Upper lobe of right lung (tissue), 1 donor: ENCODE measurements around the gene CISD2. TPM values are rescaled to one million over a fixed set of nuclear protein-coding genes. Genes with fewer than 3 reads are reported as not detected.
"Not testable (repeated sequence)": the region's sequence is repeated elsewhere in the genome, so short reads cannot be mapped to it uniquely, and the experiment has no call there.

Experiments
- ATAC-seq: fragments of 200-7000 bp; cut with Tn5 transposase; one replicate; pipeline ENCODE4 v1.9.1; 2020; ENCODE audit warnings: mild to moderate bottlenecking, moderate library complexity
- DNase-seq: peaks from one replicate; pipeline ENCODE4 v3.0.0-alpha.2; 2020
- H3K27ac ChIP-seq: fragments of 200-600 bp; one replicate; pipeline ENCODE4 v1.8.0; 2022
- H3K27me3 ChIP-seq: fragments of 200-600 bp; one replicate; pipeline ENCODE4 v1.8.0; 2022; ENCODE audit warnings: mild to moderate bottlenecking
- H3K36me3 ChIP-seq: fragments of 200-600 bp; one replicate; pipeline ENCODE4 v1.8.0; 2022
- H3K4me1 ChIP-seq: fragments of 200-600 bp; one replicate; pipeline ENCODE4 v1.8.0; 2022
- H3K4me3 ChIP-seq: fragments of 200-600 bp; one replicate; pipeline ENCODE4 v1.8.0; 2022; ENCODE audit warnings: mild to moderate bottlenecking
- H3K9me3 ChIP-seq: fragments of 200-600 bp; one replicate; pipeline ENCODE4 v1.8.0; 2022
- intact Hi-C: fragments of 100-400 bp; cut with DNase I; formaldehyde crosslinking; loops from one replicate; pipeline ENCODE4 v1.11.0; 2022
- total RNA-seq: library from RNA; stranded (reverse); fragmentation: NEBNext Ultra II Directional; extraction: Animal tissue kit (Norgen Biotek cat#: 25700); gene quantifications from one replicate; pipeline ENCODE4 v1.2.1, GENCODE V29; 2021
- TF ChIP-seq, protein P1 (sequence below): fragments of 200-600 bp; IDR thresholded peaks from one replicate; pipeline ENCODE4 v1.8.0; 2022; ENCODE audit warnings: antibody characterized with exemption
- donor health status: DM: no; HTN: yes; CAD: no; lungs with severe emphysema.

CISD2 gene
- total RNA-seq, 1 donor from 2014 or later: 24.7 TPM

- Histone ChIP-seq H3K27me3 (no peaks in the 10 kb centered on the region), H3K27ac (no peak overlapping the region), H3K36me3 (no peaks in the 10 kb centered on the region), H3K4me1 (no peaks in the 10 kb centered on the region), H3K4me3 (no peak overlapping the region), H3K9me3 (no peaks in the 10 kb centered on the region)
- DNase-seq (no peak), ATAC-seq (peak; percentile 51)
- intact Hi-C loops: no loop called here
- TF ChIP-seq, protein P1, sequence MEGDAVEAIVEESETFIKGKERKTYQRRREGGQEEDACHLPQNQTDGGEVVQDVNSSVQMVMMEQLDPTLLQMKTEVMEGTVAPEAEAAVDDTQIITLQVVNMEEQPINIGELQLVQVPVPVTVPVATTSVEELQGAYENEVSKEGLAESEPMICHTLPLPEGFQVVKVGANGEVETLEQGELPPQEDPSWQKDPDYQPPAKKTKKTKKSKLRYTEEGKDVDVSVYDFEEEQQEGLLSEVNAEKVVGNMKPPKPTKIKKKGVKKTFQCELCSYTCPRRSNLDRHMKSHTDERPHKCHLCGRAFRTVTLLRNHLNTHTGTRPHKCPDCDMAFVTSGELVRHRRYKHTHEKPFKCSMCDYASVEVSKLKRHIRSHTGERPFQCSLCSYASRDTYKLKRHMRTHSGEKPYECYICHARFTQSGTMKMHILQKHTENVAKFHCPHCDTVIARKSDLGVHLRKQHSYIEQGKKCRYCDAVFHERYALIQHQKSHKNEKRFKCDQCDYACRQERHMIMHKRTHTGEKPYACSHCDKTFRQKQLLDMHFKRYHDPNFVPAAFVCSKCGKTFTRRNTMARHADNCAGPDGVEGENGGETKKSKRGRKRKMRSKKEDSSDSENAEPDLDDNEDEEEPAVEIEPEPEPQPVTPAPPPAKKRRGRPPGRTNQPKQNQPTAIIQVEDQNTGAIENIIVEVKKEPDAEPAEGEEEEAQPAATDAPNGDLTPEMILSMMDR: no peak
Measured at GRCh38 chr4:102860611-102861324, 8.0 kb upstream of the CISD2 start.

DNA sequence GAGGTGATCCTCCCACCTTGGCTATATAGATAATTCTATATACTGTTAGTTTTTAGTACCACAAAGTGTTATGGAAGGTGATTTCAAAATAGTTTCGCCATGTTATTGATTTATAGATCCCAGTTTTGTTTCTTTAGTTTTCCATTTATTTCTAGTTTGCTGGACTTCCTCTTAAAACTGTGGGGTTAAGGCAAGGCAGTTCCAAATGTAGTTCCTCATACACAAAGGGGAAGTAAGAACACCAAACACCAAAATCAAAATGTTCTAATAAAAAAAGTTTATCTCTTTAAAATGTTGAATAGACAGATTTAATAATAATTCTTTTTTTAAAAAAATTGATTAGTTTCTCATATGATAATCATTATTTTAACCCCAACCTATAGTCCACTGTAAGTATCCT is 6.8 kb upstream of the CISD2 start:
- Histone ChIP-seq H3K4me1 (no peaks in the 10 kb centered on the region), H3K27me3 (no peaks in the 10 kb centered on the region), H3K27ac (no peak overlapping the region), H3K9me3 (no peaks in the 10 kb centered on the region), H3K4me3 (no peak overlapping the region), H3K36me3 (no peaks in the 10 kb centered on the region)
- DNase-seq (no peak), ATAC-seq (no peak)
- intact Hi-C loops: no loop called here
- TF ChIP-seq, protein P1: no peak

DNA sequence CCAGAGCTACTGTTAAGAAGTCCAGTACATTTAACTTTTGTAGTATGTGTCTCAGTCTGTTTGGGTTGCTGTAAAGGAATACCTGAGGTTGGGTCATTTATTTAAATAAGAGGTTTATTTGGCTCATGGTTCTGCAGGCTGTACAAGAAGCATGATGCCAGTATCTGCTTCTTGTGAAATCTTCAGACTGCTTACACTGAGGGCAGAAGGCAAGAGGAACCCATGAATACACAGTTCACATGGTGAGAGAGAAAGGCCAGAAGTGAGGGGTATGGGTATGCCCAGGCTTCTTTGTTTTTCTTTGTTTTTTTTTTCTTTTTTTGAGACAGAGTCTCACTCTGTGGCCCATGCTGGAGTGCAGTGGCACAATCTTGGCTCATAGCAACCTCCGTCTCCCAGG is 6.0 kb upstream of the CISD2 start:
- TF ChIP-seq, protein P1: no peak
- H3K36me3 ChIP-seq: no peaks in the 10 kb centered on the region
- peak; percentile 76 for ATAC-seq

GRCh38 chr4:102865327-102865726 is 3.5 kb upstream of the CISD2 start:
- H3K27me3 ChIP-seq, ATAC-seq, intact Hi-C loops: not testable (repeated sequence)

More for the DNA sequence above, 6.0 kb upstream of the CISD2 start:
- Histone ChIP-seq H3K9me3 (no peaks in the 10 kb centered on the region), H3K4me3 (no peak overlapping the region), H3K27ac (no peak overlapping the region), H3K4me1 (no peaks in the 10 kb centered on the region), H3K27me3 (no peaks in the 10 kb centered on the region)
- intact Hi-C loops: no loop called here
- DNase-seq: no peak

DNA sequence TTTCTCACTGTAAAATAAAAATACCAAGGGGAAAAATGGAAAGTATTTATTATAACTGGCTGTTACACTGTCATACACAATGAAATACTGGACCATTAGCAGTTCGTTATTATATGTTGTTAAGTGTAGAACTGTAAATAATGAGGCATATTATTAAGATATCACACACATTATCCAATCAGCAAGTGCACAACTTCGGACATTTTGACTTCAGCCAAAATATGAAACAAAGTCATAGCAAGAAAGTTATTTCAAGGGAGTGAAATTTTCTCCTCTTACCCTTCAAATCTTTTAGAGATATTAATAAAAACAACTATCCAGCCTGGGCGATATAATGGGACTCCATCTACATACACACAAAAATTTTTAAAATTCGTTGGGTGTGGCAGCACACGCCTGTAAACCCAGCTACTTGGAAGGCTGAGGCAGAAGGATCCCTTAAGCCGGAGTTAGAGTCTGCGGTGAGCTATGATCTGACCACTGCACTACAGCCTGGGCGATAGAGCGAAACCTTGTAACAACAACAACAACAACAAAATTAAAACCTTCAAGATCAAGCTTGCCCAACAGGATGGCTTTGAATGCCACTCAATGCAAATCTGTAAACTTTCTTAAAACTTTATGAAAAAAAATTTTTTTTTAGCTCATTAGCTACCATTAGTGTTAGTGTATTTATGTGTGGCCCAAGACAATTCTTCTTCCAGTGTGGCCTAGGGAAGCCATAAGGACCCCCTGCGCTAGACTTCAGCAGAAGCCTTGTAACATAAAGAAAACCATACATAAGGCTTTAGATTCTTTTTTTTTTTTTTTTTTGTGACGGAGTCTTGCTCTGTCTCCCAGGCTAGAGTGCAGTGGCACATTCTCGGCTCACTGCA is 1.3 kb upstream of the CISD2 start:
- H3K36me3 ChIP-seq: no peaks in the 10 kb centered on the region
- TF ChIP-seq, protein P1: no peak
- peak overlapping the region; percentile 76 for H3K4me3 ChIP-seq
- ATAC-seq: no peak
- no peaks in the 10 kb centered on the region for H3K9me3 ChIP-seq
- no peaks in the 10 kb centered on the region for H3K27me3 ChIP-seq
- H3K4me1 ChIP-seq: peaks cover 4% of the 10 kb centered on the region
- intact Hi-C loops: no loop called here
- no peak for DNase-seq
- H3K27ac ChIP-seq: peak overlapping the region; percentile 95

More at GRCh38 chr4:102865327-102865726, 3.5 kb upstream of the CISD2 start:
- H3K9me3 ChIP-seq, H3K36me3 ChIP-seq, DNase-seq, H3K4me3 ChIP-seq, H3K4me1 ChIP-seq, H3K27ac ChIP-seq: not testable (repeated sequence)

- intact Hi-C loops: no loop called here
- TF ChIP-seq, protein P1: no peak
- H3K36me3 ChIP-seq: no peaks in the 10 kb centered on the region
- no peaks in the 10 kb centered on the region for H3K27me3 ChIP-seq
- peak overlapping the region; percentile 95 for H3K27ac ChIP-seq
- peak overlapping the region; percentile 76 for H3K4me3 ChIP-seq
- no peaks in the 10 kb centered on the region for H3K9me3 ChIP-seq
- peak; percentile 65 for ATAC-seq
- DNase-seq: peak; percentile 68
- H3K4me1 ChIP-seq: peaks cover 4% of the 10 kb centered on the region
Measured at GRCh38 chr4:102868153-102868780, 525 bp upstream of the CISD2 start.
